Progenitor cell of endocrine pancreas (in vitro differentiated cells): ENCODE measurements around the gene HES4. TPM values are rescaled to one million over a fixed set of nuclear protein-coding genes. Genes with fewer than 3 reads are reported as not detected.

Experiments used
- DNase-seq: peaks from one replicate; pipeline ENCODE4 v3.0.0; 2021; ENCODE audit warnings: low spot score; ENCODE audit not compliant: unreplicated experiment
- H3K27ac Mint-ChIP-seq: 2 replicates; pipeline ENCODE4 v1.8.0; 2021; ENCODE audit warnings: mild to moderate bottlenecking, moderate library complexity, mixed read lengths
- H3K27me3 Mint-ChIP-seq: 2 replicates; pipeline ENCODE4 v1.8.0; 2021; ENCODE audit warnings: mixed read lengths
- H3K36me3 Mint-ChIP-seq: 2 replicates; pipeline ENCODE4 v1.8.0; 2022; ENCODE audit warnings: mixed read lengths; ENCODE audit not compliant: insufficient read depth
- H3K4me1 Mint-ChIP-seq: 2 replicates; pipeline ENCODE4 v1.8.0; 2021; ENCODE audit warnings: low read depth, mixed read lengths
- H3K4me3 Mint-ChIP-seq: 2 replicates; pipeline ENCODE4 v1.8.0; 2021; ENCODE audit warnings: low read depth, mild to moderate bottlenecking, moderate library complexity, mixed read lengths
- H3K9me3 Mint-ChIP-seq: 2 replicates; pipeline ENCODE4 v1.8.0; 2021; ENCODE audit warnings: low read depth, mixed read lengths
- total RNA-seq: library from RNA; stranded (reverse); gene quantifications from 2 replicates; pipeline ENCODE4 v1.2.1, GENCODE V29; 2021
- TF ChIP-seq, protein P1 (sequence below): fragments of 200-600 bp; sonication (generic); IDR thresholded peaks from one replicate; pipeline ENCODE4 v1.5.0; 2021; ENCODE audit warnings: antibody characterized with exemption, mild to moderate bottlenecking; ENCODE audit not compliant: unreplicated experiment

Gene HES4
- total RNA-seq, 1 donor from 2014 or later: 83.8 TPM

DNA sequence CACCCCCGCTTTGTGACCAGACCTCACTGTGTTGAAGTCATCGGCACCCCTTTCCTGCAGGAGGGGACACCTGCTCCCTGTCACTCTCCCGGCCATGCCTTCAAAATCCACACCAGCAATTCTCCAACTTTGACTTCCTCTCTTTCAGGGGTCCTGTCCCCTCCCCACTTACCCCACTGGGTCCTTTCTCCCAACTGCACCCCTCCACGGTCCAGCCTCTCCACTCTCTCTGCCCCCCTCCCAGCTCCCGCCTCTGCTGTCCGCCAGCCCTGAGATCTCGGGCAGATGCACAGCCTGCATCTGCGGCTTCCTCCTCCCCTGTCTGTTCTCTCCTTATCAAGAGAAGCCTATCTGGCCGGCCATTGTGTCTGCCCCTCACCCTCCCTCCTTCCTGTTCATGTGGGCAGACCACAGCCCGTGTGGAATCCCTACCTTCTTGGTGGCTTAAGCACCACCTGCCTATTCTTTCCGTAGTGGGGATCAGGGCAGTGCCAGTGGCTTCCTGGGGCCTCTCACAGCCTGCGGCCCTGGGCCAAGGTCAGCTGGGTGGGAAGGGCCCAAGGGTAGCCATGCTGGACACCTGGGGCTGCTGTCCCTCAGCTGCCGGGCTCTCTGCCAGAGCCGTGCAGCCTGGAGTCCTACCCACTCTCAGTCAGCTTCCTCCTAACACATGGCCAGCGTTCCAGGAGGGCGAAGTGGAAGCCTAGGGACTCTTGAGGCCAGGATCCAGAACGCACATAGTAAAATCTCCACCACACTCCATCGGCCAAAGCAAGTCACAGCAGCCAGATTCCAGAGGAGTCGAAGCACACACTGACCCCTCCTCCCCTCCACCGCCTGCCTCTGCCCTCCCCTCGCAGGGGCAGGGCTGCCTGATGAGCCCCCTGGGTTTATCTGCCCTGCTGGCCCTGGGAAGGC lies 5.1 kb upstream of the HES4 start:
- H3K9me3 Mint-ChIP-seq: no peaks in the 10 kb centered on the region
- no peak for DNase-seq
- H3K27ac Mint-ChIP-seq: peak overlapping the region; percentile 81
- peaks cover 19% of the 10 kb centered on the region for H3K4me1 Mint-ChIP-seq
- peaks cover 3% of the 10 kb centered on the region for H3K36me3 Mint-ChIP-seq
- H3K27me3 Mint-ChIP-seq: peaks cover 5% of the 10 kb centered on the region
- TF ChIP-seq, protein P1, sequence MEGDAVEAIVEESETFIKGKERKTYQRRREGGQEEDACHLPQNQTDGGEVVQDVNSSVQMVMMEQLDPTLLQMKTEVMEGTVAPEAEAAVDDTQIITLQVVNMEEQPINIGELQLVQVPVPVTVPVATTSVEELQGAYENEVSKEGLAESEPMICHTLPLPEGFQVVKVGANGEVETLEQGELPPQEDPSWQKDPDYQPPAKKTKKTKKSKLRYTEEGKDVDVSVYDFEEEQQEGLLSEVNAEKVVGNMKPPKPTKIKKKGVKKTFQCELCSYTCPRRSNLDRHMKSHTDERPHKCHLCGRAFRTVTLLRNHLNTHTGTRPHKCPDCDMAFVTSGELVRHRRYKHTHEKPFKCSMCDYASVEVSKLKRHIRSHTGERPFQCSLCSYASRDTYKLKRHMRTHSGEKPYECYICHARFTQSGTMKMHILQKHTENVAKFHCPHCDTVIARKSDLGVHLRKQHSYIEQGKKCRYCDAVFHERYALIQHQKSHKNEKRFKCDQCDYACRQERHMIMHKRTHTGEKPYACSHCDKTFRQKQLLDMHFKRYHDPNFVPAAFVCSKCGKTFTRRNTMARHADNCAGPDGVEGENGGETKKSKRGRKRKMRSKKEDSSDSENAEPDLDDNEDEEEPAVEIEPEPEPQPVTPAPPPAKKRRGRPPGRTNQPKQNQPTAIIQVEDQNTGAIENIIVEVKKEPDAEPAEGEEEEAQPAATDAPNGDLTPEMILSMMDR: no peak
- H3K4me3 Mint-ChIP-seq: peak overlapping the region; percentile 12

DNA sequence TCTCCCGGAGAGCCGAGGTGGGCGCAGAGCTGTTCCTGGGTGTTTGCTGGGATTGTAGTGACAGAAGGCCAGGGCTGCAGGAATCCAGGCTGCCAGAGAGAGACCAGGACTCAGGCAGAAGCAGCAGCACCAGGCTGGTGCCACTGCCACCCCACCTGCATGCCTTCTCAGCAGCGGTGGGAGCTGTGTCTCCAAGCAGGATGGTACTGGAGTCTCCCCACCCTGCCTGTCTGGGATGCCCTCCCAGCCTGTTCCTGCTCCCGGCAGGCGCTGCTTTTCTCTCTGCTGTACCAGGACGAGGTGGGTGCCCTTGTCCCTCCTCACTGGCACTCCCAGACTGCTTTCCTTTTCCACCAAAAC lies 4.5 kb upstream of the HES4 start:
- no peak overlapping the region for H3K4me3 Mint-ChIP-seq
- H3K27me3 Mint-ChIP-seq: peaks cover 5% of the 10 kb centered on the region
- DNase-seq: no peak
- TF ChIP-seq, protein P1: no peak
- no peak overlapping the region for H3K27ac Mint-ChIP-seq
- peaks cover 19% of the 10 kb centered on the region for H3K4me1 Mint-ChIP-seq
- H3K9me3 Mint-ChIP-seq: no peaks in the 10 kb centered on the region
- H3K36me3 Mint-ChIP-seq: peaks cover 3% of the 10 kb centered on the region

DNA sequence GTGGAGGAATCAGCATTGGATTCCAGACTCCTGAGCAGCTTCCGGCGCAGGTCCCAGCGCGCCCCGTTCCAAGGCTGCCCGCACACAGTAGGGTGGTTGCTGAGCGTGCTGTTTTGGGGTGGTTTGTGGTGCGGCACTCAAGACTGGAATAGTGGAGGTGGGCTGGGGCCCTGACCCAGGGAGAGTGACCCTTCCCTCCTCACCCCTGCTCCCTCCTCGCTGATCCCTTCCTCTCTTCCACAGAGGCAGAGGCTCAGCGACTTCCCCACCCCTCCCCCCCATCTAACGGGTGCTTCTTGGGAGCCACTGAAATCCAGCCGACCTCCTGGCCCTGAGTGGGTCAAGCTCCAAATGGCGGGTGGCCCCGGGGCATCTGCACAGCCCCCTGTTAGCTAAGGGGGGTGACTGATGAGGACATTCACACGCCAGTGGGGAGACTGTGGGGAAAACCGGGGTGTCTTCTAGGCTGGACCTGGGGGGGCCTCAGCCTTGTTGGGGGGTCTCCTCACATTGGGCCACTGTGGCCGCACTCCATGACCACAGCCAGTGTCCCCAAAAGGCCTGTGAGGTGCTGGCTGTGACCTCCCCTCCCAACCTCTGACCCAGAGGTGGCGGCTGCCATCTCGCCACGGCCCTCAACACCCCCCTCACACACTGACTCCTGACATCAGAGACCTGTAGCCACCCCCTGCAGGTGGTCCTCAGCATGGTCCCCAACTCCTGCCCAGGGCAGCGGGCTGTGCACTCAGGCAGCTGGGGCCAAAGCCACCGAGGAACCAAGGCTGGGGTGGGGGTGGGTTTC lies 3.9 kb upstream of the HES4 start:
- Mint-ChIP-seq H3K4me3 (no peak overlapping the region), H3K4me1 (peaks cover 19% of the 10 kb centered on the region), H3K27ac (no peak overlapping the region), H3K27me3 (peaks cover 3% of the 10 kb centered on the region), H3K9me3 (no peaks in the 10 kb centered on the region), H3K36me3 (no peaks in the 10 kb centered on the region)
- DNase-seq: peak; percentile 9
- TF ChIP-seq, protein P1: no peak

DNA sequence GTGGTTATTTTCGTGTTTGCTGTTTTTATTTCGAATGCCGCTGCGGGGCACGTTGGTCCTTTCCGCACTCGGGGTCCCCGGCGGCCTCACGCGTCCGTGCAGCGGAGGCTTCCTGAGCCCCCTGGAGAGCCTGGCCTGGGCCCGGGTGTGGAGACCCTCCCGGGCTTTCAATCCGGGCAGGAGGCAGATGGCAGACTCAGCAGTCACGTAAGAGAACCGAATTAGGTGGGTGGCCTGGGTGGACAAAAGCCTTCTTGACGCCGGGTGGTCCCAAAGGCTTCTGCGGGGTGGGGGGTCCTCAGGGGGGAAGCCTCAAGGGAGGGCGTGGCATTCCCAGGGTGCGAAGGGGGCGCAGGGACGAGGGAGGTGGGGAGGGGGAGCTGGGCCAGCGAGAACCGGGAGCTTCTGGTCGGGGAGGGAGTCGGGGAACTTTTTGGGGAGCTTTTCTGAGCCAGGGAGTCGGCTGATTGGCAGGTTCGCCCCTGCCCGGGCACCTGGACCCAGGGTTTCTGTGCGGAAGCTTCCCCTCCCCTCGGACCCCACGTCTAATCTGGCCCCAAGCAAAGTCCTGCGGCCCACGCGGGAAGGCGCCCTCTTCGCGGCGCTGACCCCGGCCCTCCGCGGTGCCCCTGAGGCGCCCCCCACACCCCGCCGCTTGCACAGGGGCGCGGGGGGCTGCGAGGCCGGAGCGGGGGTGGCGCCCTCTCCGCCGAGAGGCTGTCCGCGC lies 1.3 kb upstream of the HES4 start:
- TF ChIP-seq, protein P1: no peak
- DNase-seq: peak; percentile 24
- peaks cover 15% of the 10 kb centered on the region for H3K4me1 Mint-ChIP-seq
- H3K27ac Mint-ChIP-seq: peak overlapping the region; percentile 99
- H3K36me3 Mint-ChIP-seq: no peaks in the 10 kb centered on the region
- no peaks in the 10 kb centered on the region for H3K9me3 Mint-ChIP-seq
- H3K4me3 Mint-ChIP-seq: peak overlapping the region; percentile 80
- H3K27me3 Mint-ChIP-seq: peaks cover 5% of the 10 kb centered on the region
